ENCODE measurements around the gene TET3.

DNA sequence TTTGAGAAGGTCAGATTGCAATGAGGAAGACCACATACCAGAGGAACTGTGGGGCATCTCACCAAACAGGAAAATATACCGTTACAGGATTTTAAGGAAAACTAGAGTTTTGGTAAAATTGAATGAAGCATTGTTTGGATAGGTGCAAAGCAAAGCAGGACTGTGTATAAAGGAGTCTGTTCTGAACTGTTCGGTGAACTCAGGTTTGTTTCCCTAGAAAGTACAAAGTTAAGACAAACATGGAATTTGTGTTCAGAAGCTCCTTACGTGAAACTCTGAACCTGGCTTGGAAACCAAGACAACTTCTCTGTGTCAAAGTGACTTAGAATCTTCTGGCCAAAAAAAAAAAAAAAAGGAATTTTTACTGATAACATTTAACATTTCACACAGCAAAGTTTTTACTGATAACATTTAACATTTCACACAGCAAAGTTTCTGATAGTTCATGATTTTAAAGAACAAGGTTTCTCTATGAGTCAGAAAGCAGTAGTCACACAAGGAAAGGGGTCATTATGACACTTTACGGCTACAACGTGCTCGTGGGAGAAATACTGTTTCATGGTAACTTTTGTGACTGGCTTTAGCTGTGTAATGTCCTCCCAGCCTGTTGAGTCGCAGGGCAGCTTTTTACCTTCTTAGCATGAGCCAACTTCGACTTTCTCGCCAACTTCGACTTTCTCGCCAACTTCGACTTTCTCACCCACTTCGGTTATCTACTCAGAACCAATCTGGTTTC lies 21.2 kb upstream of the TET3 start:
- TF ChIP-seq EZH2phosphoT487 (IDR thresholded peaks at IDR 0.05; ENCODE audit: borderline replicate concordance, low read depth) (no peak), SMC3 (IDR thresholded peaks at IDR 0.05; ENCODE audit: low read depth, low read length) (no peak), TAF1 (IDR thresholded peaks at IDR 0.05; ENCODE audit: borderline replicate concordance, low read depth, low read length) (no peak)
- TF ChIP-seq, protein P1, sequence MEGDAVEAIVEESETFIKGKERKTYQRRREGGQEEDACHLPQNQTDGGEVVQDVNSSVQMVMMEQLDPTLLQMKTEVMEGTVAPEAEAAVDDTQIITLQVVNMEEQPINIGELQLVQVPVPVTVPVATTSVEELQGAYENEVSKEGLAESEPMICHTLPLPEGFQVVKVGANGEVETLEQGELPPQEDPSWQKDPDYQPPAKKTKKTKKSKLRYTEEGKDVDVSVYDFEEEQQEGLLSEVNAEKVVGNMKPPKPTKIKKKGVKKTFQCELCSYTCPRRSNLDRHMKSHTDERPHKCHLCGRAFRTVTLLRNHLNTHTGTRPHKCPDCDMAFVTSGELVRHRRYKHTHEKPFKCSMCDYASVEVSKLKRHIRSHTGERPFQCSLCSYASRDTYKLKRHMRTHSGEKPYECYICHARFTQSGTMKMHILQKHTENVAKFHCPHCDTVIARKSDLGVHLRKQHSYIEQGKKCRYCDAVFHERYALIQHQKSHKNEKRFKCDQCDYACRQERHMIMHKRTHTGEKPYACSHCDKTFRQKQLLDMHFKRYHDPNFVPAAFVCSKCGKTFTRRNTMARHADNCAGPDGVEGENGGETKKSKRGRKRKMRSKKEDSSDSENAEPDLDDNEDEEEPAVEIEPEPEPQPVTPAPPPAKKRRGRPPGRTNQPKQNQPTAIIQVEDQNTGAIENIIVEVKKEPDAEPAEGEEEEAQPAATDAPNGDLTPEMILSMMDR (IDR thresholded peaks at IDR 0.05), result no peak
- TF ChIP-seq, protein P2, sequence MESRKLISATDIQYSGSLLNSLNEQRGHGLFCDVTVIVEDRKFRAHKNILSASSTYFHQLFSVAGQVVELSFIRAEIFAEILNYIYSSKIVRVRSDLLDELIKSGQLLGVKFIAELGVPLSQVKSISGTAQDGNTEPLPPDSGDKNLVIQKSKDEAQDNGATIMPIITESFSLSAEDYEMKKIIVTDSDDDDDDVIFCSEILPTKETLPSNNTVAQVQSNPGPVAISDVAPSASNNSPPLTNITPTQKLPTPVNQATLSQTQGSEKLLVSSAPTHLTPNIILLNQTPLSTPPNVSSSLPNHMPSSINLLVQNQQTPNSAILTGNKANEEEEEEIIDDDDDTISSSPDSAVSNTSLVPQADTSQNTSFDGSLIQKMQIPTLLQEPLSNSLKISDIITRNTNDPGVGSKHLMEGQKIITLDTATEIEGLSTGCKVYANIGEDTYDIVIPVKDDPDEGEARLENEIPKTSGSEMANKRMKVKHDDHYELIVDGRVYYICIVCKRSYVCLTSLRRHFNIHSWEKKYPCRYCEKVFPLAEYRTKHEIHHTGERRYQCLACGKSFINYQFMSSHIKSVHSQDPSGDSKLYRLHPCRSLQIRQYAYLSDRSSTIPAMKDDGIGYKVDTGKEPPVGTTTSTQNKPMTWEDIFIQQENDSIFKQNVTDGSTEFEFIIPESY (IDR thresholded peaks at IDR 0.05; ENCODE audit: borderline replicate concordance, low read depth), result no peak
- TF ChIP-seq, protein P3, sequence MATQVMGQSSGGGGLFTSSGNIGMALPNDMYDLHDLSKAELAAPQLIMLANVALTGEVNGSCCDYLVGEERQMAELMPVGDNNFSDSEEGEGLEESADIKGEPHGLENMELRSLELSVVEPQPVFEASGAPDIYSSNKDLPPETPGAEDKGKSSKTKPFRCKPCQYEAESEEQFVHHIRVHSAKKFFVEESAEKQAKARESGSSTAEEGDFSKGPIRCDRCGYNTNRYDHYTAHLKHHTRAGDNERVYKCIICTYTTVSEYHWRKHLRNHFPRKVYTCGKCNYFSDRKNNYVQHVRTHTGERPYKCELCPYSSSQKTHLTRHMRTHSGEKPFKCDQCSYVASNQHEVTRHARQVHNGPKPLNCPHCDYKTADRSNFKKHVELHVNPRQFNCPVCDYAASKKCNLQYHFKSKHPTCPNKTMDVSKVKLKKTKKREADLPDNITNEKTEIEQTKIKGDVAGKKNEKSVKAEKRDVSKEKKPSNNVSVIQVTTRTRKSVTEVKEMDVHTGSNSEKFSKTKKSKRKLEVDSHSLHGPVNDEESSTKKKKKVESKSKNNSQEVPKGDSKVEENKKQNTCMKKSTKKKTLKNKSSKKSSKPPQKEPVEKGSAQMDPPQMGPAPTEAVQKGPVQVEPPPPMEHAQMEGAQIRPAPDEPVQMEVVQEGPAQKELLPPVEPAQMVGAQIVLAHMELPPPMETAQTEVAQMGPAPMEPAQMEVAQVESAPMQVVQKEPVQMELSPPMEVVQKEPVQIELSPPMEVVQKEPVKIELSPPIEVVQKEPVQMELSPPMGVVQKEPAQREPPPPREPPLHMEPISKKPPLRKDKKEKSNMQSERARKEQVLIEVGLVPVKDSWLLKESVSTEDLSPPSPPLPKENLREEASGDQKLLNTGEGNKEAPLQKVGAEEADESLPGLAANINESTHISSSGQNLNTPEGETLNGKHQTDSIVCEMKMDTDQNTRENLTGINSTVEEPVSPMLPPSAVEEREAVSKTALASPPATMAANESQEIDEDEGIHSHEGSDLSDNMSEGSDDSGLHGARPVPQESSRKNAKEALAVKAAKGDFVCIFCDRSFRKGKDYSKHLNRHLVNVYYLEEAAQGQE (IDR thresholded peaks at IDR 0.05; ENCODE audit: low read depth, low read length), result no peak
